Activated naive CD8-positive, alpha-beta T cell treated with anti-CD3 and anti-CD28 coated beads, Interleukin-2, amount 50 U/mL, for 16 hours (primary cell): ENCODE results near the gene SLC25A24.
"Not testable (repeated sequence)": the region's sequence is repeated elsewhere in the genome, so short reads cannot be mapped to it uniquely, and the experiment has no call there.

ENCODE experiments used
- DNase-seq: peaks from one replicate; pipeline ENCODE4 v3.0.0-alpha.2; 2020; ENCODE audit warnings: low read depth, low spot score

SLC25A24 gene

DNA sequence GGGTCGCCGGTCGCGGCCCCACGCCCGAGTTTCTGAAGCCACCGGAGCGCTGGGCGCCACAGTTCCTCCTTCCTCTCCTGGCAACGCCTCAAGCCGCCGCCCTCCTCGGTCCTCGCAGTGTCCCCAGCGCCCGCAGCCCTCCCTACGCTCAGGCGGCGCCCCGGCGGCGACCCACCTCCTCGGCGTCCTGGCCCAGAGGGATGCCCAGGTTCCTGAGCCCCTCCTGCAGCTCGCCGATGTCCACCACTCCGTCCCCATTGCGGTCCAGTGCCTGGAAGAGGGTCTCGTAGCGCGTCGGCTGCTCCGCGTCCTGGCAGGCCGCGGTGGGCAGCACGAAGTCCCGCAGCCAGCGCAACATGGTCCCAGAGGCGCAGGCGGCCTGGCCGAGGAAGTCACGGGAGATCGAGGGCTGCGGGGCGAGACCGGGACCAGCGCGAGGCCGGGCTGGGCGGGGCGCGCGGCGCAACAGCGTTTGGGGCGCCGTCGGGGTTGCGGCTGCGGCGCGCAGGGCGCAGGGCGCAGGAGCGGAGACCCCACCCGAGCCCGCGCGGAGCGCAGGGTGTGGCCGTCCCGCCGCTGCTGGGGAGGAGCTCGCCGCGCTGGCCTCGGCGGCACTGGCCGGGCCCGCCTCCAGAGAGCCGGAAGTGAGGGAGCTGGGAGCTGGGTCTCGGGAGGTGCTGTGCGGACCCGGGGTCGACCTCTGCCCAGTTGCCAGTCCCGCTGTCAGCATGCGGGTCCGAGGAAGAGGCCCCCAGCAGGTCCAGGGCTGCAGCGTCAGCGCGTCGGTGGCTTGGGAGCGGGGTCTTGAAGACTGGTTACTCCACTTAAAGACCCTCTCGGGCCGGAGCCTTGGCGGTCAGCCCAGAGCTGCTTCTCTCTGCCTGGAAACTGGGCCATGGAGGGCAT lies at the start of gene SLC25A24:
Gene SLC25A24, minus strand, starts transcription at position 563 of the 906 bp plus-strand sequence. Its CDS starts 205 bp downstream, at position 358.
- peak; percentile 11 for DNase-seq

DNA sequence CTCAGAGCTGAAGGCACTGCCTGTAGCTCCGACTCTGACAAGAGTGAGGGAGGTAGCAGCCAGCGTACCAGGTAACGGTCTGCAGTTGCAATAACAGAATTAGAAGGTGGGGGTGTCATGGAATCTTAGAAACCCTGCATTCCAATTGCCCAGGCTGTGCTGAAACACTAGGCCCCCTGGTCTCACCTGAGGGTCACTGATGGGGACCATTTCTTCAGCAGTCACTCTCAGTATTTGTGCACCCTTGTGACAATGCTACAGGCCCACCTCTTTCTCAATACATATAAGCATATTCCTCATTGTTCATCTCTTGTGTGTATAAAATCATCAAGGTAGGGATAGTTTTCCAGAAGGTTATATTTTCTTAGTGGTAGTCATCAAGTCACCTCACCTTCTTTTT lies 43.8 kb upstream of the SLC25A24 start, which contains the start of gene NBPF4:
Gene NBPF4, minus strand, starts transcription at position 101 of the 400 bp plus-strand sequence. CDS start 315 bp downstream, outside the sequence.
- DNase-seq, result not testable (repeated sequence)

GRCh38 chr1:108239426-108239825 lies 39.3 kb upstream of the SLC25A24 start:
- DNase-seq, result not testable (repeated sequence)

GRCh38 chr1:108235308-108235707 lies 35.2 kb upstream of the SLC25A24 start:
- DNase-seq, result not testable (repeated sequence)

DNA sequence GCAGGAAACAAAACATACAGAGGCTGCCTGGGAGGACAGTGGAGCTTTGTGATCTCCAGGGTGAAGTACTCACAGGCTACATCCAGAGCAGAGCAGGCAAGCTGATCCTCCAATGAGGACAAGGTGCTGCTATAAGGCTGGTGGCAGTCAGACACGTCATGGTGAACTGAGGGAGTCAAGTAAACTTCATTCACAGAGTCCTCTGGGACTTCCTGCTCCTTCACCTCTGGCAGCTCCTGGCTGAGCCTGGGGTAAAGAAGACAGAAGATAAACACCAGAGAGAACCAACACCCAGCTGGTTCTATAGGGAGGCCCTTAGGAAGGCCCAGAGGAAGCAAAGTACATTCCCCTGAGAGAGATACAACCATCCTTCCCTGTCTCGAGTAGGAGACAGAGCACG lies 32.0 kb upstream of the SLC25A24 start:
- DNase-seq, result not testable (repeated sequence)

DNA sequence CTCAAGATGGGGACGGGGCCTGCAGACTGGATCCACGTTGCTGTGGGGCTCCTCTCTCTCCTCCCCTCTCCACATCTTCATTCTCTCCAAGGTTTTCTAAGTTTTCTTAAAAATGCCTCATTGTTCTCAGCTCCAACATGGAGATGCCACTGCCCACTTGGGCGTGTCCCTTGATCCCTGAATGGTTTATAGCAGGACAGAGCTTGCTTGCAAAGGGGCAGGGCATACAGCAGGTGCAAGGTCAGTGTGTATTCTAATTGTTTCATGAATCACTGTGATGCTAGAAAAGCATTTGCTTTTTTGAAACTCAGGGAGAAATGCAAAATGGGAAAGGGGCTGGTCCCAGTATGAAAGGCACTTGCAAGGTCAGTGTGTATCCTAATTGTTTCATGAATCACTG lies 29.8 kb upstream of the SLC25A24 start:
- not testable (repeated sequence) for DNase-seq

- not testable (repeated sequence) for DNase-seq
These were observed 27.6 kb upstream of the SLC25A24 start for GRCh38 chr1:108227772-108228171.

DNA sequence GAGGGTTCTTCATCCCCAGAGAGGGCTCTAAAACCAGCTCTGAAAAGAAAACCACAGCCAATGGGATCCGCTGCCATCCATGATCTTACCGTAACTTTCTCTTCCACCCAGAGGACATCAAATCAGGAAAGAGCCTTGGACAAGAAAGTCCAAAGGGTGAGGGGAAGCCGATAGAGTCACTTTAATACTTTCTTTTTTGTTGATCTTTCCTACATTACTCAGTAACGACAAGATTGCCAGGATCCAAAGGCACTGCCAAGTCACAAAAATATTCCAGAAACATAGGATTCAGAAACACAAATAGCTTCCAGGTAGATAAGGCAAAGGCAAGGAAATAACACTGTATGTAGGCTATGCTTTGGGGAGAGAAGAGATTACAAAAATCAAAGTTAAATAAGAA lies 26.7 kb upstream of the SLC25A24 start:
- not testable (repeated sequence) for DNase-seq

DNA sequence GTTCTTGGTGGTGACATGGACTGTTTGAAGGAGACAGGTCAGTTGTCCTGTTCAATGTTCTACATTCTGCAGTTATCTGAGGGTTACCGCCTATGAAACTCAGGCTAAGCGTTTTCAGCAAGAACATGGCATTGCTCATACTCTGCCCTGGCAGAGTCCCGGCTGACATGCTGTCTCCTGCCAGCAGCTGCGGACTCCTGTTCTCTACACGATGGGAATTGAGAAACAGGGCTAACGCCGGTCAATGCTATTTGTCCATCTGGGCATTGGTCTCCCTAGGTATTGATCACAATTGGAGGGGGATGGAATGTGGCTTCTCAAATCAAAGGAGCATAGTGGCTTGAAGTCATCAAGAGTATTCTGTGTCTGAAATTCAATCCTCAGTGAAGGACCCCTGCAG lies 23.1 kb upstream of the SLC25A24 start:
- not testable (repeated sequence) for DNase-seq

DNA sequence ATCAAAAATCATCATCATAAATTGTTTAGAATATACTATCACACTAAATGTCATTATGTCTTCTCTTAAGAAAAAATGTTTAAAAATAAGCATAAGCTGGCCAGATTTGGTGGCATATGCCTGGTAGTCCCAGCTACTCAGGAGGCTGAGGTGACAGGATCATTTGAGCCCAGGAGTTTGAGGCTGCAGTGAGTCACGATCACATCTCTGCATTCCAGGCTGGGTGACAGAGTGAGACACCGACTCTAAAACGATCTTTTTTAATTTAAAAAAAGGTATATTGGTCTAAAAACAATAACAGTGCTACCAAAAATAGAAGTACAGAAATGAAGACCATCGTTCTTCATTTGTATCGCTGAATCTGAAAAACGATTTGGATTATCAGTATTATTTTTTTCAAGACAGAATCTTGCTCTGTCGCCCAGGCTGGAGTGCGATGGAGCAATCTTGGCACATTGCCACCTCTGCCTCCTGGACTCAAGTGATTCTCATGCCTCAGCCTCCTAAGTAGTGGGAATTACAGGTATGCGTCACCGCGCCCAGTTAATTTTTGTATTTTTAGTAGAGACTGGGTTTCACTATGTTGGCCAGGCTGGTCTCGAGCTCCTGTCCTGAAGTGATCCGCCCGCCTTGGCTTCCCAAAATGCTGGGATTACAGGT lies 17.5 kb upstream of the SLC25A24 start:
- DNase-seq, result not testable (repeated sequence)

- not testable (repeated sequence) for DNase-seq
These were observed 16.9 kb upstream of the SLC25A24 start for GRCh38 chr1:108217007-108217406.

GRCh38 chr1:108216028-108216890 lies 16.1 kb upstream of the SLC25A24 start:
- not testable (repeated sequence) for DNase-seq

DNA sequence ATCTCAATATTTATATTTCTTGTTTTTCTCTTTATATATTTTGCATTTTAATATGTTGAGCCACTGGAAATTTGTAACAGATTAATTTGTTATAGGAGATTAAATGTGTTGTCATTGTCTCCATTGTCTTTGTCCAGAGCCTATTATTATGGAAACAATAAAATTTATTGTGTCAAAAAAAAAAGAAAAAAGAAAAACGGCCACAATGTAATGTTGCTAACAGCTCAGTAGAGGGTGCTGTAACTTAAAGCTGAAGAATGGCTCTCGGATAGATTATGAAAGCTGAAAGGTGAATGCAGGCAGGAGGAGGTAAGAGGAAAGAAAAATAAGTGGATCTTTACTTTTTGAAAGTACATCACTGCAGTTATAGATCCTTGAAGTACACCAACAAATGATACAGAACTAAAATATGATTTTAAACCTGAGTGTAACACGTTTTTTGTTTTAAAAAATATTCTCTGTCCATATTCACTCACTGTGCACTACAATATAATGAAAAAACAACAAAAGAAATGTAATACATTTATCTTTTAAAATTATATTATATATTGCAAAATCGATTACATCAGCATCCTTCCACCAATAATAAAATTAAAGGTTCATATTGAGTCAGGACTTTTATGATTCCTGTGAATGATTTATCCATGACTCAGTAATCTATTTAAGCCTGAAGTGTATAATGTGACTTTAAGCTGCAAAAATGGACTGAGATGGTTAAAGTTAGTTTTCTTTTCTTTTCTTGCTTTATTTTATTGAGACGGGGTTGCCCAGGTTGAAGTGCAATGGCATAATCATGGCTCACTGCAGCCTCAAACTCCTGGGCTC lies 14.7 kb upstream of the SLC25A24 start:
- not testable (repeated sequence) for DNase-seq

DNA sequence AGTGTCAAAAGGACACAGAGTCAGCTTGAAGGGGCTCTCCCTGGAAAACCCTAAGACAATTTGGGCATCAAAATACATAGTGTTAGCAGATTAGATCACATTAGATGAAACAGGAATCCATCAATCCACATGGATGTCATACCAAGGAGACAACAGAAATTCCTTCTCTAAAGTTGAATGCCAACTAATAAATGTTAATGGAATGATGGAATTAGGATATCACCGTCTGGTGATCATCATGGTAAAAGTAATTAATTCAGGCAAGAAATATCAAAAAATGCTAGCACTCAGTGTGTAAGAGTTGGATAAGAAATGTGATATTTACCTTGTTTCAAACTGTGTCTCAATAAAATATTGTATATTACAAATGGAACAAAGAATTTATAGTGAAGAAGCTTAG lies 10.9 kb upstream of the SLC25A24 start:
- DNase-seq, result no peak

DNA sequence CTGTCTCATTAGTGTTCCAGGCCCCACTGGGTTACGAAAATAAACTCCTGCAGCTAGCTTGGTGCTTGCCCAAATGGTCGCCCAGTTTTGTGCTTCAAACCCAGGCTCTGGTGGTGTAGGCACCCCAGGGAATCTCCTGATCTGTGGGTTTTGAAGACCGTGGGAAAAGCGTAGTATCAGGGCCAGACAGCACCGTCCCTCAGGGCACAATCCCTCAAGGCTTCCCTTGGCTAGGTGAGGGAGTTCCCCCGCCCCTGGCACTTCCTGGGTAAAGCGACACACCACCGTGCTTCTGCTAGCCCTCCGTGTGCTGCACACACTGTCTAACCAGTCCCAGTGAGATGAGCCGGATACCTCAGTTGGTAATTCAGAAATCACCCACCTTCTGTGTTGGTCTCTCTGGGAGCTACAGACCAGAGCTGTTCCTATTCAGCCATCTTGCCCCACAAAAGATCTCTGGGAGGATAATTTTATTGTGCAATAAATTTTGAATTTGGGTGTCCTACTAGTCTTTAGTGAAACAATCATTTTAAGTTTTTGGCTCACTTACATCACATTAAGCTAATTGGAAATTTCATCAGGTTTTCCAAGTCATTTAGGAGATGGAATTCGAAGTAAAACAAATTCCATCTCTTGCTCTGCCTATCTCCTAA lies 9.4 kb upstream of the SLC25A24 start:
- DNase-seq, result no peak

DNA sequence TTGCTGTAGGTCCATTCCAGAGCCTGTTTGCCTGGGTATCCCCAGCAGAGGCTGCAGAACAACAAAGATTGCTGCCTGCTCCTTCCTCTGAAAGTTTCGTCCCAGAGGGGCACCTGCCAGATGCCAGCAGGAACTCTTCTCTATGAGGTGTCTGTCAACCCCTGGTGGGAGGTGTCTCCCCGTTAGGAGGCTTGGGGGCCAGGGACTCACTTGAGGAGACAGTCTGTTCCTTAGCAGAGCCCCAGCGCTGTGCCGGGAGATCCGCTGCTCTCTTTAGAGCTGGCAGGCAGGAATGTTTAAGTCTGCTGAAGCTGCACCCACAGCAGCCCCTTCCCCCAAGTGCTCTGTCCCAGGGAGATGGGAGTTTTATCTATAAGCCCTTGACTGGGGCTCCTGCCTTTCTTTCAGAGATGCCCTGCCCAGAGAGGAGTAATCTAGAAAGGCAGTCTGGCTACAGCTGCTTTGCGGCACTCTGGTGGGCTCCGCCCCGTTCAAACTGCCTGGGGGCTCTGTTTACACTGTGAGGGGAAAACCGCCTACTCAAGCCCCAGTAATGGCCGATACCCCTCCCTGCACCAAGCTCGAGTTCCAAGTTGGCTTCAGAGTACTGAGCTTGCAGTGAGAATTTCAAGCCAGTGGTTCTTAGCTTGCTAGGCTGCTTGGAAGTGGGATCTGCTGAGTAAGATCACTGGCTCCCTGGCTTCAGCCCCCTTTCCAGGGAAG lies 8.7 kb upstream of the SLC25A24 start:
- DNase-seq, result no peak

- DNase-seq, result not testable (repeated sequence)
These were observed 3.4 kb upstream of the SLC25A24 start for GRCh38 chr1:108203582-108203981.

GRCh38 chr1:108201687-108202086 lies 1.5 kb upstream of the SLC25A24 start:
- DNase-seq, result no peak

- DNase-seq, result peak; percentile 13
These were observed 526 bp upstream of the SLC25A24 start for GRCh38 chr1:108200687-108201051.
